Measurements from ENCODE around the gene CBX5. TPM values are rescaled to one million over a fixed set of nuclear protein-coding genes. Genes with fewer than 3 reads are reported as not detected.
A peak's percentile ranks its signal among the peaks of the same experiment; 100 is the strongest.

CBX5 gene
- total and polyA plus RNA-seq, 9 of the 15 experiments (the other 6 are each of a cell fraction or from before 2014, with no cell fraction given): 32.6 to 102 (median 59.2) TPM

DNA sequence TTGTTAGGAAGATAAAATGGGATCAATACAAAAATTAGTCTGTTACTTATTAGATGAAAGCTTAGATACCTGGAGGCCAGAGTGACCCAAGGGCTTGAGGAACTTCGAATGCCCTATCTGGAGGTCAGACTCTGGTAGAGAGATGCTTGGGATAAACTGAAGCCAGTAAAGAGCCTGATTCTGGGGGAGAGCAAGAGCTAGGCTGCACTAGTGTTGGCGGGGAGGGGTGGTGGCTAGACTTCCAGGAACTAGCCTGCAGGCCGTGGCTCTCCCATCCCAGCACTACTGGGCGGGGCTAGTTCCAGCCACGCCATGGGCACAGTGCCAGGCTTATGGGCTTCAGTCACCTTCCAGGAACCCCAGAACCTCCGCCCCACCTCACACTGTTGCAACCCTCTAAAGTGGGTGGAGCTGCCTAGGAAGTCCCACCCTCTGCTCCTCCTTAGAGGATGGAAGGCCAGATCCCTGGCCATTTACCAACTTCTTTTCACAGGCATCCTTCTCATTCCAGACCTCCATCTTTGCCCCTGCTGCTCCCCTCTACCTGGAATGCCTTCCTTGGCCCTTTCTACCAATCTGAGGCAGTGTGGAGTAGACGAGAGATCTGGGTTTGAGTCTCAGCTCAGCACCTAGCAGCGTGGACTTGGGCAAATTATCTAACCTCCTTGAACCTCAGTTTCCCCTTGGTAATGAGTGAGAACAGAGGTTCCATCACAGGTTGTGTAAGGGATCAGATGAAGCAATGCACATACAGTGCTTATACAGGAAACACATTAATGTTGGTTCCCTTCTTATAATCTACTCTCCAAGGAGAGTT is 27.2 kb upstream of the CBX5 start (continued):
- TF ChIP-seq, protein P1, sequence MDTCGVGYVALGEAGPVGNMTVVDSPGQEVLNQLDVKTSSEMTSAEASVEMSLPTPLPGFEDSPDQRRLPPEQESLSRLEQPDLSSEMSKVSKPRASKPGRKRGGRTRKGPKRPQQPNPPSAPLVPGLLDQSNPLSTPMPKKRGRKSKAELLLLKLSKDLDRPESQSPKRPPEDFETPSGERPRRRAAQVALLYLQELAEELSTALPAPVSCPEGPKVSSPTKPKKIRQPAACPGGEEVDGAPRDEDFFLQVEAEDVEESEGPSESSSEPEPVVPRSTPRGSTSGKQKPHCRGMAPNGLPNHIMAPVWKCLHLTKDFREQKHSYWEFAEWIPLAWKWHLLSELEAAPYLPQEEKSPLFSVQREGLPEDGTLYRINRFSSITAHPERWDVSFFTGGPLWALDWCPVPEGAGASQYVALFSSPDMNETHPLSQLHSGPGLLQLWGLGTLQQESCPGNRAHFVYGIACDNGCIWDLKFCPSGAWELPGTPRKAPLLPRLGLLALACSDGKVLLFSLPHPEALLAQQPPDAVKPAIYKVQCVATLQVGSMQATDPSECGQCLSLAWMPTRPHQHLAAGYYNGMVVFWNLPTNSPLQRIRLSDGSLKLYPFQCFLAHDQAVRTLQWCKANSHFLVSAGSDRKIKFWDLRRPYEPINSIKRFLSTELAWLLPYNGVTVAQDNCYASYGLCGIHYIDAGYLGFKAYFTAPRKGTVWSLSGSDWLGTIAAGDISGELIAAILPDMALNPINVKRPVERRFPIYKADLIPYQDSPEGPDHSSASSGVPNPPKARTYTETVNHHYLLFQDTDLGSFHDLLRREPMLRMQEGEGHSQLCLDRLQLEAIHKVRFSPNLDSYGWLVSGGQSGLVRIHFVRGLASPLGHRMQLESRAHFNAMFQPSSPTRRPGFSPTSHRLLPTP (IDR thresholded peaks at IDR 0.05; ENCODE audit: borderline replicate concordance, extremely low read depth, insufficient read length): no peak
- TF ChIP-seq, protein P2, sequence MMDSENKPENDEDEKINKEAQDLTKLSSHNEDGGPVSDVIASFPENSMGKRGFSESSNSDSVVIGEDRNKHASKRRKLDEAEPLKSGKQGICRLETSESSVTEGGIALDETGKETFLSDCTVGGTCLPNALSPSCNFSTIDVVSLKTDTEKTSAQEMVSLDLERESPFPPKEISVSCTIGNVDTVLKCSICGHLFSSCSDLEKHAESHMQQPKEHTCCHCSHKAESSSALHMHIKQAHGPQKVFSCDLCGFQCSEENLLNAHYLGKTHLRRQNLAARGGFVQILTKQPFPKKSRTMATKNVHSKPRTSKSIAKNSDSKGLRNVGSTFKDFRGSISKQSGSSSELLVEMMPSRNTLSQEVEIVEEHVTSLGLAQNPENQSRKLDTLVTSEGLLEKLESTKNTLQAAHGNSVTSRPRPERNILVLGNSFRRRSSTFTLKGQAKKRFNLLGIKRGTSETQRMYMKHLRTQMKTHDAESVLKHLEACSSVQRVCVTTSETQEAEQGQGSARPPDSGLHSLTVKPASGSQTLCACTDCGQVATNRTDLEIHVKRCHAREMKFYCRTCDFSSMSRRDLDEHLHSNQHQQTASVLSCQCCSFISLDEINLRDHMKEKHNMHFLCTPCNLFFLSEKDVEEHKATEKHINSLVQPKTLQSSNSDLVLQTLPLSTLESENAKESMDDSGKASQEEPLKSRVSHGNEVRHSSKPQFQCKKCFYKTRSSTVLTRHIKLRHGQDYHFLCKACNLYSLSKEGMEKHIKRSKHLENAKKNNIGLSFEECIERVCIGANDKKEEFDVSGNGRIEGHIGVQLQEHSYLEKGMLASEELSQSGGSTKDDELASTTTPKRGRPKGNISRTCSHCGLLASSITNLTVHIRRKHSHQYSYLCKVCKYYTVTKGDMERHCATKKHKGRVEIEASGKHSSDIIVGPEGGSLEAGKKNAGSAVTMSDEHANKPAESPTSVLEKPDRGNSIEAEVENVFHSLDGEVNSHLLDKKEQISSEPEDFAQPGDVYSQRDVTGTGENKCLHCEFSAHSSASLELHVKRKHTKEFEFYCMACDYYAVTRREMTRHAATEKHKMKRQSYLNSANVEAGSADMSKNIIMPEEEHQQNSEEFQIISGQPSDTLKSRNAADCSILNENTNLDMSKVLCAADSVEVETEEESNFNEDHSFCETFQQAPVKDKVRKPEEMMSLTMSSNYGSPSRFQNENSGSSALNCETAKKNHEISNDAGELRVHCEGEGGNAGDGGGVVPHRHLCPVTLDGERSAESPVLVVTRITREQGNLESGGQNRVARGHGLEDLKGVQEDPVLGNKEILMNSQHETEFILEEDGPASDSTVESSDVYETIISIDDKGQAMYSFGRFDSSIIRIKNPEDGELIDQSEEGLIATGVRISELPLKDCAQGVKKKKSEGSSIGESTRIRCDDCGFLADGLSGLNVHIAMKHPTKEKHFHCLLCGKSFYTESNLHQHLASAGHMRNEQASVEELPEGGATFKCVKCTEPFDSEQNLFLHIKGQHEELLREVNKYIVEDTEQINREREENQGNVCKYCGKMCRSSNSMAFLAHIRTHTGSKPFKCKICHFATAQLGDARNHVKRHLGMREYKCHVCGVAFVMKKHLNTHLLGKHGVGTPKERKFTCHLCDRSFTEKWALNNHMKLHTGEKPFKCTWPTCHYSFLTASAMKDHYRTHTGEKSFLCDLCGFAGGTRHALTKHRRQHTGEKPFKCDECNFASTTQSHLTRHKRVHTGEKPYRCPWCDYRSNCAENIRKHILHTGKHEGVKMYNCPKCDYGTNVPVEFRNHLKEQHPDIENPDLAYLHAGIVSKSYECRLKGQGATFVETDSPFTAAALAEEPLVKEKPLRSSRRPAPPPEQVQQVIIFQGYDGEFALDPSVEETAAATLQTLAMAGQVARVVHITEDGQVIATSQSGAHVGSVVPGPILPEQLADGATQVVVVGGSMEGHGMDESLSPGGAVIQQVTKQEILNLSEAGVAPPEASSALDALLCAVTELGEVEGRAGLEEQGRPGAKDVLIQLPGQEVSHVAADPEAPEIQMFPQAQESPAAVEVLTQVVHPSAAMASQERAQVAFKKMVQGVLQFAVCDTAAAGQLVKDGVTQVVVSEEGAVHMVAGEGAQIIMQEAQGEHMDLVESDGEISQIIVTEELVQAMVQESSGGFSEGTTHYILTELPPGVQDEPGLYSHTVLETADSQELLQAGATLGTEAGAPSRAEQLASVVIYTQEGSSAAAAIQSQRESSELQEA (IDR thresholded peaks at IDR 0.05; ENCODE audit: low read depth): no peak
- no peak for TF ChIP-seq DDX20 (tag; IDR thresholded peaks at IDR 0.05; ENCODE audit: low read depth)
- TF ChIP-seq, protein P3, sequence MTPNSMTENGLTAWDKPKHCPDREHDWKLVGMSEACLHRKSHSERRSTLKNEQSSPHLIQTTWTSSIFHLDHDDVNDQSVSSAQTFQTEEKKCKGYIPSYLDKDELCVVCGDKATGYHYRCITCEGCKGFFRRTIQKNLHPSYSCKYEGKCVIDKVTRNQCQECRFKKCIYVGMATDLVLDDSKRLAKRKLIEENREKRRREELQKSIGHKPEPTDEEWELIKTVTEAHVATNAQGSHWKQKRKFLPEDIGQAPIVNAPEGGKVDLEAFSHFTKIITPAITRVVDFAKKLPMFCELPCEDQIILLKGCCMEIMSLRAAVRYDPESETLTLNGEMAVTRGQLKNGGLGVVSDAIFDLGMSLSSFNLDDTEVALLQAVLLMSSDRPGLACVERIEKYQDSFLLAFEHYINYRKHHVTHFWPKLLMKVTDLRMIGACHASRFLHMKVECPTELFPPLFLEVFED (CRISPR knock-in tag; conservative IDR thresholded peaks at IDR 0.05): no peak
- TF ChIP-seq CHCHD3 (CRISPR knock-in tag; IDR thresholded peaks at IDR 0.05): no peak
- no peak for TF ChIP-seq ZNF3 (CRISPR knock-in tag; IDR thresholded peaks at IDR 0.05)
- peak; percentile 73; the same call in 1 of the 2 replicates for TF ChIP-seq NBN (IDR thresholded peaks at IDR 0.05; ENCODE audit: low read depth)
- TF ChIP-seq FOXM1 (IDR thresholded peaks at IDR 0.05; ENCODE audit: low read depth): no peak; the same call in 1 of the 2 replicates
- TF ChIP-seq FOXM1 (CRISPR knock-in tag; IDR thresholded peaks at IDR 0.05; ENCODE audit: low read depth): no peak
- TF ChIP-seq MXI1 (IDR thresholded peaks at IDR 0.05; ENCODE audit: low read depth, low read length): no peak
- TF ChIP-seq ZNF263 (CRISPR knock-in tag; IDR thresholded peaks at IDR 0.05; ENCODE audit: borderline replicate concordance): no peak
- TF ChIP-seq NFYB (IDR thresholded peaks at IDR 0.05; ENCODE audit: extremely low read depth, insufficient read length): no peak
- TF ChIP-seq ZNF165 (CRISPR knock-in tag; IDR thresholded peaks at IDR 0.05; ENCODE audit: borderline replicate concordance): no peak
- TF ChIP-seq CREBBP (IDR thresholded peaks at IDR 0.05; ENCODE audit: low read depth, low read length): no peak
- TF ChIP-seq OTX1 (CRISPR knock-in tag; IDR thresholded peaks at IDR 0.05): no peak; the same call in 1 of the 2 replicates
